ENCODE data around the gene CCL20. TPM values are rescaled to one million over a fixed set of nuclear protein-coding genes. Genes with fewer than 3 reads are reported as not detected.

Gene CCL20, protein sequence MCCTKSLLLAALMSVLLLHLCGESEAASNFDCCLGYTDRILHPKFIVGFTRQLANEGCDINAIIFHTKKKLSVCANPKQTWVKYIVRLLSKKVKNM
- total RNA-seq, result 10 to 100 TPM in 1 of 5 donors, 1 to 10 TPM in 2, not detected in 2; 1.8 to 14.6 (median 8.7) TPM
- polyA plus RNA-seq, result 10 to 100 TPM in 2 of 3 donors, 1 to 10 TPM in 1; 8.6 to 75.8 (median 34.4) TPM
- long read RNA-seq, donor 1, partial matches to known transcripts, result 0 of 4 reads
- long read RNA-seq, donor 1, other reads (novel, unspliced or antisense), result 0 of 4 reads
- long read RNA-seq, donor 2, partial matches to known transcripts, result 0 of 2 reads
- long read RNA-seq, donor 2, other reads (novel, unspliced or antisense), result 0 of 2 reads
- long read RNA-seq, donor 3, partial matches to known transcripts, result 0 of 1 reads
- long read RNA-seq, donor 3, other reads (novel, unspliced or antisense), result 0 of 1 reads
- long read RNA-seq, donor 4, result 0 reads
- long read RNA-seq, donor 5, partial matches to known transcripts, result 0 of 1 reads
- long read RNA-seq, donor 5, other reads (novel, unspliced or antisense), result 0 of 1 reads
- long read RNA-seq, donor 6, result 0 reads
- long read RNA-seq, donor 7, result 0 reads
- long read RNA-seq, donor 8, result 0 reads
- long read RNA-seq, donor 9, result 0 reads
- long read RNA-seq, donor 10, partial matches to known transcripts, result 17 of 21 reads
- long read RNA-seq, donor 10, other reads (novel, unspliced or antisense), result 0 of 21 reads

DNA sequence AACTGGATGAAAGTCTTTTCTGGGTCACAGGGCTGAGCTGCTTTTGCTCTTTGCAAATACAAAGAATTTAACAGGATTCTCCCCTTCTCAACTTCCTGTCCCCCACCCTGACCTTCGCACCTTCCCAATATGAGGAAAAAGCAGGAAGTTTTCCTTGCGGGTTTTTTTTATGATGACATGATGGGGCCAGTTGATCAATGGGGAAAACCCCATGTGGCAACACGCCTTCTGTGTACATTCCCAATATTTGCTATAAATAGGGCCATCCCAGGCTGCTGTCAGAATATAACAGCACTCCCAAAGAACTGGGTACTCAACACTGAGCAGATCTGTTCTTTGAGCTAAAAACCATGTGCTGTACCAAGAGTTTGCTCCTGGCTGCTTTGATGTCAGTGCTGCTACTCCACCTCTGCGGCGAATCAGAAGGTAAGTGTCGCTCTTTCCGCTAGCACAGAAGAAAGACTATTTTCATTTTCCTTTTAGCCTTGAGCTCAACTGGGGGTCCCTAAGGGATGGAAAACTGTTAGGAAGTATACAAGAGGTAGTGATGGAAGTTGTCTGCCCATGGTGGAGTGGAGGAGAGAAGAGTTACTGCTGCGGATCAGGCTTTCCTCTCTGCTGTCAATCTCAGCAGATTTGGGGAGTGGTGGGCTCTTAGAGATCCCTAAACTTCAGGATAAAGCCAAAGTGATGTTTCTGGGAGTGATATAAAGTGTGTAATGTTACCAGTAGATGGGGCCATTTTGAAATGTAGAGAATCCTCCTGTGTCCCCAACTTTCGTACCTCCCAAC lies at the start of gene CCL20:
CCL20 (plus strand) TSS at position 281 of the 792 bp plus-strand sequence; CDS start at position 351, 70 bp downstream.
- Histone ChIP-seq H3K4me3 (peak within 1 kb of the TSS in 1 of 4 donors; percentile 21), H3K27ac (peak within 1 kb of the TSS in 1 of 5 donors; percentile 9), H3K36me3 (no peaks in the 10 kb centered on the region), H3K9me3 (no peaks in the 10 kb centered on the region), H3K4me1 (peaks cover 0 to 22% (median 4%) of the 10 kb centered on the region in 4 donors), H3K27me3 (no peaks in the 10 kb centered on the region)
- intact Hi-C loops (cut with DNase I; ENCODE audit: low total_unique reads), result no loop called here
- 78 to 85% (median 81%) methylated on average over 9 of the region's 9 CpGs for WGBS, 5 donors
- TF ChIP-seq POLR2AphosphoS5 (IDR thresholded peaks at IDR 0.05), result no peak
- no peak for TF ChIP-seq EP300 (IDR thresholded peaks at IDR 0.05)
- TF ChIP-seq, protein P1, sequence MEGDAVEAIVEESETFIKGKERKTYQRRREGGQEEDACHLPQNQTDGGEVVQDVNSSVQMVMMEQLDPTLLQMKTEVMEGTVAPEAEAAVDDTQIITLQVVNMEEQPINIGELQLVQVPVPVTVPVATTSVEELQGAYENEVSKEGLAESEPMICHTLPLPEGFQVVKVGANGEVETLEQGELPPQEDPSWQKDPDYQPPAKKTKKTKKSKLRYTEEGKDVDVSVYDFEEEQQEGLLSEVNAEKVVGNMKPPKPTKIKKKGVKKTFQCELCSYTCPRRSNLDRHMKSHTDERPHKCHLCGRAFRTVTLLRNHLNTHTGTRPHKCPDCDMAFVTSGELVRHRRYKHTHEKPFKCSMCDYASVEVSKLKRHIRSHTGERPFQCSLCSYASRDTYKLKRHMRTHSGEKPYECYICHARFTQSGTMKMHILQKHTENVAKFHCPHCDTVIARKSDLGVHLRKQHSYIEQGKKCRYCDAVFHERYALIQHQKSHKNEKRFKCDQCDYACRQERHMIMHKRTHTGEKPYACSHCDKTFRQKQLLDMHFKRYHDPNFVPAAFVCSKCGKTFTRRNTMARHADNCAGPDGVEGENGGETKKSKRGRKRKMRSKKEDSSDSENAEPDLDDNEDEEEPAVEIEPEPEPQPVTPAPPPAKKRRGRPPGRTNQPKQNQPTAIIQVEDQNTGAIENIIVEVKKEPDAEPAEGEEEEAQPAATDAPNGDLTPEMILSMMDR (IDR thresholded peaks at IDR 0.05), result no peak
- no peak for TF ChIP-seq POLR2A (IDR thresholded peaks at IDR 0.05)
- no peak for DNase-seq

DNA sequence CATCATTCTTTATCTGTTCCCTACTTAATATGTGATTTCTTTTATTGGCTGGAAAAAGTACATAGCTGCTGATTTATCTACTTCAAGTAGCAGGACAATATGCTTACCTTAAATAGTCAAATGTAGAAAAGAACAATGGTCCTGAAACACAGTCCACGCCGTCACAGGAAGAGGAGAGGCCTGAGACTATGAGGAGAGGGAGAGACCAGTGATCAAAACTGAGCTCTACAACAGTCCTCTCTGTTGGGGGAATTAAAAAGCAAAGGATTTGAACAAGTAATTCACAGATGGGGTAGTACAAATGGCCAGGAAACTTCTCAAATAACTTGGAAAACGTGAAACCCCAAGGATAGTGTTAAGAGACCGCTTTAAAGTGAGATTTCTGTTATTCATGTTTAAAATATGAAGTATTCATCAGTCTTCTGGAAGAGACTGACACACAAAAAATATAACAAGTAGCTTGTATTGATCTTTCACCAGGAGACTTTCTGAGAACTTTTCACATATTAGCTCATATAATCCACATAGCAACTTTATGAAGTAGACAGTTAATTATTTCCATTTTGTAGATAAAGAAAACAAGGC lies 47.8 kb upstream of the CCL20 start:
- Histone ChIP-seq H3K36me3 (no peaks in the 10 kb centered on the region), H3K27ac (no peak overlapping the region), H3K27me3 (no peaks in the 10 kb centered on the region), H3K4me1 (peaks cover 0 to 9% (median 4%) of the 10 kb centered on the region in 4 donors), H3K4me3 (no peak overlapping the region), H3K9me3 (no peaks in the 10 kb centered on the region)
- 28 to 50% (median 44%) methylated on average over 4 of the region's 4 CpGs for WGBS, 5 donors
- TF ChIP-seq POLR2AphosphoS5 (IDR thresholded peaks at IDR 0.05), result no peak
- TF ChIP-seq POLR2A (IDR thresholded peaks at IDR 0.05), result no peak
- TF ChIP-seq, protein P1 (IDR thresholded peaks at IDR 0.05), result no peak
- TF ChIP-seq EP300 (IDR thresholded peaks at IDR 0.05), result no peak
- intact Hi-C loops (cut with DNase I; ENCODE audit: low total_unique reads), result loop anchor here (5.0 to 10.0 kb wide), 2 partner anchors 104 to 361 kb away; no protein-coding TSS in a partner anchor
- no peak for DNase-seq

DNA sequence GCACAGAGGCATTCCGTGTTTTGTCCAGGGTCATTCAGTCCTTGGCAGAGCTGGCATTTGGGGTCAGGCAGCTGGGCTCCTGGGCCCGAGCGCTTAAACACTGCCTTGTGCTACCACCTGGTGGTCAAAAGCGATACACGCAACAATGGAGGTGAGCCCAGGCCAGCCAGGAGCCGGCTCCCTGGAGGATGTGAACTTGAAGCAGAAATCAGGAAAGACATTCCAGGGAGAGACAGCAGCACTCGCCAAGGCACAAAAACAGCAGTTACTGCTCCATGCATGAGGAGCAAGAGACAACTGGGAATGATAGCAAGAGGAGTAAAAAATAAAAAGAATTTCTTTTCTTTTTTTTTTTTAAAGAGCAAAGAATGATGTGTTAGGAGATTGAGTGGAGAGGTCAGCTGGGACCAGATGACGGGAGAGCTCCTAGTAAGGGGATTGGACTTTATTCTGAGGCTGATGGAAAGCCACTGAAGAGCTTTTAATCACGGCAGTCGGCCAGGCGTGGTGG lies 47.2 kb upstream of the CCL20 start:
- Histone ChIP-seq H3K36me3 (no peaks in the 10 kb centered on the region), H3K4me1 (peaks cover 0 to 9% (median 4%) of the 10 kb centered on the region in 4 donors), H3K27ac (no peak overlapping the region), H3K9me3 (no peaks in the 10 kb centered on the region), H3K27me3 (no peaks in the 10 kb centered on the region), H3K4me3 (no peak overlapping the region)
- TF ChIP-seq POLR2AphosphoS5 (IDR thresholded peaks at IDR 0.05) (peak in 1 of 3 donors; percentile 66), EP300 (IDR thresholded peaks at IDR 0.05) (no peak), POLR2A (IDR thresholded peaks at IDR 0.05) (no peak)
- TF ChIP-seq, protein P1 (IDR thresholded peaks at IDR 0.05), result peak in 5 of 7 experiments; percentile 80 to 88 (median 82)
- DNase-seq, result peak; percentile 85 to 91
- 19 to 28% (median 25%) methylated on average over 11 of the region's 11 CpGs for WGBS, 5 donors
- intact Hi-C loops (cut with DNase I; ENCODE audit: low total_unique reads), result loop anchor here (5.0 to 10.0 kb wide), 2 partner anchors 104 to 362 kb away; no protein-coding TSS in a partner anchor
